Measurements from ENCODE around the gene ZNF428. TPM values are rescaled to one million over a fixed set of nuclear protein-coding genes. Genes with fewer than 3 reads are reported as not detected.

ZNF428 gene
- total RNA-seq, 1 experiment from 2014 or later, result 39.6 TPM

- Histone ChIP-seq H3K9me2 (ENCODE audit: insufficient read depth) (no peaks in the 10 kb centered on the region), H2AFZ (ENCODE audit: low read depth, low read length, poor library complexity, severe bottlenecking) (no peak overlapping the region), H3K9me3 (ENCODE audit: control insufficient read depth in 1 of 2, insufficient read depth in 1 of 2, low read depth in 1 of 2, low read length in 2 of 2) (no peaks in the 10 kb centered on the region), H3K36me3 (ENCODE audit: control insufficient read depth in 1 of 2, insufficient read depth in 2 of 2, low read length in 2 of 2) (no peaks in the 10 kb centered on the region), H4K20me1 (ENCODE audit: insufficient read depth) (no peaks in the 10 kb centered on the region), H3K4me2 (ENCODE audit: low read length) (no peak overlapping the region), H3K27me3 (ENCODE audit: insufficient read depth, low read length) (peaks cover under 1% of the 10 kb centered on the region; the same call in 1 of the 2 replicates), H3K9ac (ENCODE audit: low read length) (no peak overlapping the region), H3K27ac (ENCODE audit: low read depth, low read length) (no peak overlapping the region), H3K4me3 (replicated peaks in 1 of 2; ENCODE audit: low read depth in 1 of 2, low read length in 2 of 2) (no peak overlapping the region), H3K79me2 (ENCODE audit: insufficient read depth, low read length) (no peaks in the 10 kb centered on the region), H3K4me1 (ENCODE audit: control insufficient read depth in 1 of 2, insufficient read depth in 2 of 2, low read length in 2 of 2) (peaks cover 4 to 19% of the 10 kb centered on the region in 2 experiments; a peak in 3 of 4 replicates)
- ATAC-seq (no peak), DNase-seq (ENCODE audit: low read depth, low spot score) (no peak)
- intact Hi-C loops (cut with micrococcal nuclease), result no loop called here
- no TSS peak for BruUV-seq (replicated peaks)
- ChIA-PET CTCF (no interaction called here), POLR2A (interaction anchor here (0.6 kb wide), 1 partner anchor 35 kb away, joined by 6 read pairs; no protein-coding TSS in a partner anchor), RAD21 (ENCODE audit: low non-redundant PET in 1 of 2, low total read pairs in 2 of 2, uncharacterized antibody in 2 of 2, unreplicated experiment in 2 of 2) (interaction anchor here in 1 of 2 experiments (0.6 kb wide), 1 partner anchor 77 kb away, joined by 4 read pairs; no protein-coding TSS in a partner anchor)
- TF ChIP-seq ZBTB33 (IDR thresholded peaks at IDR 0.05; ENCODE audit: extremely low read depth, insufficient replicate concordance, low read length), result no peak
- no peak for TF ChIP-seq POLR2A (IDR thresholded peaks at IDR 0.05; ENCODE audit: borderline replicate concordance, extremely low read depth, insufficient read depth, insufficient read length)
- no peak for TF ChIP-seq MAX (IDR thresholded peaks at IDR 0.05)
- no peak for TF ChIP-seq SP1 (IDR thresholded peaks at IDR 0.05; ENCODE audit: low read depth)
- no peak for TF ChIP-seq YY1 (IDR thresholded peaks at IDR 0.05; ENCODE audit: extremely low read depth, insufficient replicate concordance, low read depth, low read length)
- no peak for TF ChIP-seq ELF1 (IDR thresholded peaks at IDR 0.05; ENCODE audit: borderline replicate concordance, low read depth)
- TF ChIP-seq, protein P1, sequence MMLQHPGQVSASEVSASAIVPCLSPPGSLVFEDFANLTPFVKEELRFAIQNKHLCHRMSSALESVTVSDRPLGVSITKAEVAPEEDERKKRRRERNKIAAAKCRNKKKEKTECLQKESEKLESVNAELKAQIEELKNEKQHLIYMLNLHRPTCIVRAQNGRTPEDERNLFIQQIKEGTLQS (IDR thresholded peaks at IDR 0.05), result no peak
- no peak for TF ChIP-seq SRF (IDR thresholded peaks at IDR 0.05; ENCODE audit: low read depth)
- TF ChIP-seq SIN3A (IDR thresholded peaks at IDR 0.05; ENCODE audit: low read depth), result no peak
- TF ChIP-seq RAD21 (IDR thresholded peaks at IDR 0.05; ENCODE audit: low read depth), result no peak
- TF ChIP-seq, protein P2, sequence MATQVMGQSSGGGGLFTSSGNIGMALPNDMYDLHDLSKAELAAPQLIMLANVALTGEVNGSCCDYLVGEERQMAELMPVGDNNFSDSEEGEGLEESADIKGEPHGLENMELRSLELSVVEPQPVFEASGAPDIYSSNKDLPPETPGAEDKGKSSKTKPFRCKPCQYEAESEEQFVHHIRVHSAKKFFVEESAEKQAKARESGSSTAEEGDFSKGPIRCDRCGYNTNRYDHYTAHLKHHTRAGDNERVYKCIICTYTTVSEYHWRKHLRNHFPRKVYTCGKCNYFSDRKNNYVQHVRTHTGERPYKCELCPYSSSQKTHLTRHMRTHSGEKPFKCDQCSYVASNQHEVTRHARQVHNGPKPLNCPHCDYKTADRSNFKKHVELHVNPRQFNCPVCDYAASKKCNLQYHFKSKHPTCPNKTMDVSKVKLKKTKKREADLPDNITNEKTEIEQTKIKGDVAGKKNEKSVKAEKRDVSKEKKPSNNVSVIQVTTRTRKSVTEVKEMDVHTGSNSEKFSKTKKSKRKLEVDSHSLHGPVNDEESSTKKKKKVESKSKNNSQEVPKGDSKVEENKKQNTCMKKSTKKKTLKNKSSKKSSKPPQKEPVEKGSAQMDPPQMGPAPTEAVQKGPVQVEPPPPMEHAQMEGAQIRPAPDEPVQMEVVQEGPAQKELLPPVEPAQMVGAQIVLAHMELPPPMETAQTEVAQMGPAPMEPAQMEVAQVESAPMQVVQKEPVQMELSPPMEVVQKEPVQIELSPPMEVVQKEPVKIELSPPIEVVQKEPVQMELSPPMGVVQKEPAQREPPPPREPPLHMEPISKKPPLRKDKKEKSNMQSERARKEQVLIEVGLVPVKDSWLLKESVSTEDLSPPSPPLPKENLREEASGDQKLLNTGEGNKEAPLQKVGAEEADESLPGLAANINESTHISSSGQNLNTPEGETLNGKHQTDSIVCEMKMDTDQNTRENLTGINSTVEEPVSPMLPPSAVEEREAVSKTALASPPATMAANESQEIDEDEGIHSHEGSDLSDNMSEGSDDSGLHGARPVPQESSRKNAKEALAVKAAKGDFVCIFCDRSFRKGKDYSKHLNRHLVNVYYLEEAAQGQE (IDR thresholded peaks at IDR 0.05; ENCODE audit: low read depth), result no peak
- TF ChIP-seq CTCF (IDR thresholded peaks at IDR 0.05 in 2 of 3, conservative IDR thresholded peaks at IDR 0.05 in 1 of 3; ENCODE audit: borderline replicate concordance in 1 of 3, insufficient read depth in 1 of 3, low read depth in 2 of 3, low read length in 2 of 3), result no peak
- TF ChIP-seq FOSL1 (IDR thresholded peaks at IDR 0.05; ENCODE audit: low read depth), result no peak
- no peak for TF ChIP-seq EGR1 (IDR thresholded peaks at IDR 0.05; ENCODE audit: low read depth)
- TF ChIP-seq TCF7L2 (IDR thresholded peaks at IDR 0.05; ENCODE audit: borderline replicate concordance, extremely low read depth, insufficient read depth, insufficient read length), result no peak
Observed at GRCh38 chr19:43633520-43633919, 14.1 kb upstream of the ZNF428 start.

All from HCT116 (cell line).